ENCODE results near the gene GFRA1. TPM values are rescaled to one million over a fixed set of nuclear protein-coding genes. Genes with fewer than 3 reads are reported as not detected.

The GFRA1 gene
- total and polyA plus RNA-seq, 2 of the 8 experiments (the other 6 are each of a cell fraction or from before 2014, with no cell fraction given) = 1.1 to 2.0 TPM

DNA sequence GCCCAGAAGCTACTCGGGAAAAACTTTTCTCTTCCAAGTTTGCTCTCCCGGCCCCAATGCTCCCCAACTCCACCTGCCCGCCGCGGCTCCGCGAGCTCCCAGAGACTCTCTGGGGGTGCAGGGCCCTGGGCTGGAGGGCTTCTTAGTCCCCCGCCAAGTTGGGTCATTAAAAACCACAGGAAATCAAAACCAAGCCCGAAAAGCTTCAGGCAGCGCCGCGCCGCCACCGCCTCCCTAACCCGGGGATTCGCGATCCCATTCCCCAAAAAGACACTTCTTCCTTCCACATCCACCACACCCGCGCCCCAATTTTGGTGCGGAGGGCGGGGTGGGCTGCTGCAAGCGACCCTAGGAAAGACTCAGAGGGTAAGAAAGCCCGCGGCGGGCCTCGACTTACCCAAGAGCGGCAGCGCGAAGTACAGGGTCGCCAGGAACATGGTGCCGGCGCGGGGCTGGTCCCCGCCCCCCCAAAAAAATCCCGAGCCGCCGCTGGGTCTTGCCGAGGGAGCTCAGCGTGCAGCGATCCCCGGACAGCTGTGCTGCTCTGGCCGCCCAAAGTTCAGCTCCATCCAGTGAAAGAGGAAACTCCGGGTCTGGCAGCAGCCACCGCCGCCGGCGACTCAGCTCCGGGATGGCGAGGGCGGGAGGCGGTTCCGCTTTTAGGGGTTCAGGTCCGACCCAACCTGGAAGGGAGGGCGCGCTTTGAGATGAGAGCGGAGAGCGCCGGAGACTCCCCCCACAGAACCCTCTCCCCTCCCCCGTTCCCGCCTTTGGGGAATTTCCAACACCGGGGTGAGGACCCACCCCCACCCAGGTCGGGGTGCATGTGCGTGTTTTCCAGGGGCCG is 1.2 kb downstream of the GFRA1 start (continued):
- TF ChIP-seq, protein P1, sequence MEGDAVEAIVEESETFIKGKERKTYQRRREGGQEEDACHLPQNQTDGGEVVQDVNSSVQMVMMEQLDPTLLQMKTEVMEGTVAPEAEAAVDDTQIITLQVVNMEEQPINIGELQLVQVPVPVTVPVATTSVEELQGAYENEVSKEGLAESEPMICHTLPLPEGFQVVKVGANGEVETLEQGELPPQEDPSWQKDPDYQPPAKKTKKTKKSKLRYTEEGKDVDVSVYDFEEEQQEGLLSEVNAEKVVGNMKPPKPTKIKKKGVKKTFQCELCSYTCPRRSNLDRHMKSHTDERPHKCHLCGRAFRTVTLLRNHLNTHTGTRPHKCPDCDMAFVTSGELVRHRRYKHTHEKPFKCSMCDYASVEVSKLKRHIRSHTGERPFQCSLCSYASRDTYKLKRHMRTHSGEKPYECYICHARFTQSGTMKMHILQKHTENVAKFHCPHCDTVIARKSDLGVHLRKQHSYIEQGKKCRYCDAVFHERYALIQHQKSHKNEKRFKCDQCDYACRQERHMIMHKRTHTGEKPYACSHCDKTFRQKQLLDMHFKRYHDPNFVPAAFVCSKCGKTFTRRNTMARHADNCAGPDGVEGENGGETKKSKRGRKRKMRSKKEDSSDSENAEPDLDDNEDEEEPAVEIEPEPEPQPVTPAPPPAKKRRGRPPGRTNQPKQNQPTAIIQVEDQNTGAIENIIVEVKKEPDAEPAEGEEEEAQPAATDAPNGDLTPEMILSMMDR (IDR thresholded peaks at IDR 0.05; ENCODE audit: control extremely low read depth in 1 of 3, insufficient read depth in 1 of 3, low read depth in 1 of 3, low read length in 3 of 3) = no peak
- TF ChIP-seq EZH2 (IDR thresholded peaks at IDR 0.05; ENCODE audit: low read depth, low read length, severe bottlenecking) (peak; percentile 23), CBX8 (IDR thresholded peaks at IDR 0.05; ENCODE audit: borderline replicate concordance, low read depth, low read length) (no peak), HDAC2 (IDR thresholded peaks at IDR 0.05; ENCODE audit: borderline replicate concordance in 1 of 2, low read depth in 2 of 2, low read length in 2 of 2) (no peak), RXRA (IDR thresholded peaks at IDR 0.05; ENCODE audit: insufficient read depth, low read depth, low read length) (no peak), CBX5 (IDR thresholded peaks at IDR 0.05; ENCODE audit: low read depth, low read length) (no peak)
- TF ChIP-seq, protein P2, sequence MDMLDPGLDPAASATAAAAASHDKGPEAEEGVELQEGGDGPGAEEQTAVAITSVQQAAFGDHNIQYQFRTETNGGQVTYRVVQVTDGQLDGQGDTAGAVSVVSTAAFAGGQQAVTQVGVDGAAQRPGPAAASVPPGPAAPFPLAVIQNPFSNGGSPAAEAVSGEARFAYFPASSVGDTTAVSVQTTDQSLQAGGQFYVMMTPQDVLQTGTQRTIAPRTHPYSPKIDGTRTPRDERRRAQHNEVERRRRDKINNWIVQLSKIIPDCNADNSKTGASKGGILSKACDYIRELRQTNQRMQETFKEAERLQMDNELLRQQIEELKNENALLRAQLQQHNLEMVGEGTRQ (IDR thresholded peaks at IDR 0.05; ENCODE audit: low read length) = no peak
